Measurements from ENCODE around the gene GPC6. TPM values are rescaled to one million over a fixed set of nuclear protein-coding genes. Genes with fewer than 3 reads are reported as not detected.

Gene GPC6
- polyA plus RNA-seq, 2 of the 4 experiments (the other 2 are of a cell fraction): 8.0 to 14.4 TPM

DNA sequence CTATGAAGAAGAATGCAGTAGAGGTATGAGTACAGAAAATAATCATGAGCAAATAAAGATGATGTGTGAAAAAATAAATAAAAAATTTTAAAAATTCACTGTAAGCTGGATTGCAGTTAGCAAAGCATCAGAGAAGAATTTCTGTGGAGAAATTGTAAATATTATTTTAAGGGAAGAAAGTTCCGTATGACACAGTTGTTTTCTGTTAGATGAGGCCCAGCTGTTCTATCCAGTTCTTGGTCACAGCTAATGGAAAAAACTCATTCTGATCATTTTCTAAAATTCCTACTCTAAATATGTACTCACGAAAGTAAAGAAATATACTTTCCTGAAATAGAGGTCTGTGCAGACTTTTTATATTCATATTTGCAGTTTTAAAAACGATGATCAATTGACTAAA, 674.1 kb downstream of the GPC6 start:
- Histone ChIP-seq H3K9me3 (no peaks in the 10 kb centered on the region), H3K4me2 (no peak overlapping the region), H3K4me3 (no peak overlapping the region), H3K27ac (no peak overlapping the region), H3K4me1 (no peaks in the 10 kb centered on the region)
- FAIRE-seq (no peak), DNase-seq (ENCODE audit: low read depth in 1 of 2, low spot score in 1 of 2) (no peak), ATAC-seq (no peak)
- TF ChIP-seq SMC3 (IDR thresholded peaks at IDR 0.05): no peak
- TF ChIP-seq, protein P1, sequence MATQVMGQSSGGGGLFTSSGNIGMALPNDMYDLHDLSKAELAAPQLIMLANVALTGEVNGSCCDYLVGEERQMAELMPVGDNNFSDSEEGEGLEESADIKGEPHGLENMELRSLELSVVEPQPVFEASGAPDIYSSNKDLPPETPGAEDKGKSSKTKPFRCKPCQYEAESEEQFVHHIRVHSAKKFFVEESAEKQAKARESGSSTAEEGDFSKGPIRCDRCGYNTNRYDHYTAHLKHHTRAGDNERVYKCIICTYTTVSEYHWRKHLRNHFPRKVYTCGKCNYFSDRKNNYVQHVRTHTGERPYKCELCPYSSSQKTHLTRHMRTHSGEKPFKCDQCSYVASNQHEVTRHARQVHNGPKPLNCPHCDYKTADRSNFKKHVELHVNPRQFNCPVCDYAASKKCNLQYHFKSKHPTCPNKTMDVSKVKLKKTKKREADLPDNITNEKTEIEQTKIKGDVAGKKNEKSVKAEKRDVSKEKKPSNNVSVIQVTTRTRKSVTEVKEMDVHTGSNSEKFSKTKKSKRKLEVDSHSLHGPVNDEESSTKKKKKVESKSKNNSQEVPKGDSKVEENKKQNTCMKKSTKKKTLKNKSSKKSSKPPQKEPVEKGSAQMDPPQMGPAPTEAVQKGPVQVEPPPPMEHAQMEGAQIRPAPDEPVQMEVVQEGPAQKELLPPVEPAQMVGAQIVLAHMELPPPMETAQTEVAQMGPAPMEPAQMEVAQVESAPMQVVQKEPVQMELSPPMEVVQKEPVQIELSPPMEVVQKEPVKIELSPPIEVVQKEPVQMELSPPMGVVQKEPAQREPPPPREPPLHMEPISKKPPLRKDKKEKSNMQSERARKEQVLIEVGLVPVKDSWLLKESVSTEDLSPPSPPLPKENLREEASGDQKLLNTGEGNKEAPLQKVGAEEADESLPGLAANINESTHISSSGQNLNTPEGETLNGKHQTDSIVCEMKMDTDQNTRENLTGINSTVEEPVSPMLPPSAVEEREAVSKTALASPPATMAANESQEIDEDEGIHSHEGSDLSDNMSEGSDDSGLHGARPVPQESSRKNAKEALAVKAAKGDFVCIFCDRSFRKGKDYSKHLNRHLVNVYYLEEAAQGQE (IDR thresholded peaks at IDR 0.05): no peak
- TF ChIP-seq SREBF2 (IDR thresholded peaks at IDR 0.05): no peak
- TF ChIP-seq, protein P2, sequence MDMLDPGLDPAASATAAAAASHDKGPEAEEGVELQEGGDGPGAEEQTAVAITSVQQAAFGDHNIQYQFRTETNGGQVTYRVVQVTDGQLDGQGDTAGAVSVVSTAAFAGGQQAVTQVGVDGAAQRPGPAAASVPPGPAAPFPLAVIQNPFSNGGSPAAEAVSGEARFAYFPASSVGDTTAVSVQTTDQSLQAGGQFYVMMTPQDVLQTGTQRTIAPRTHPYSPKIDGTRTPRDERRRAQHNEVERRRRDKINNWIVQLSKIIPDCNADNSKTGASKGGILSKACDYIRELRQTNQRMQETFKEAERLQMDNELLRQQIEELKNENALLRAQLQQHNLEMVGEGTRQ (IDR thresholded peaks at IDR 0.05): no peak
- no peak for TF ChIP-seq ZNF302 (CRISPR knock-in tag; IDR thresholded peaks at IDR 0.05)
- TF ChIP-seq, protein P3, sequence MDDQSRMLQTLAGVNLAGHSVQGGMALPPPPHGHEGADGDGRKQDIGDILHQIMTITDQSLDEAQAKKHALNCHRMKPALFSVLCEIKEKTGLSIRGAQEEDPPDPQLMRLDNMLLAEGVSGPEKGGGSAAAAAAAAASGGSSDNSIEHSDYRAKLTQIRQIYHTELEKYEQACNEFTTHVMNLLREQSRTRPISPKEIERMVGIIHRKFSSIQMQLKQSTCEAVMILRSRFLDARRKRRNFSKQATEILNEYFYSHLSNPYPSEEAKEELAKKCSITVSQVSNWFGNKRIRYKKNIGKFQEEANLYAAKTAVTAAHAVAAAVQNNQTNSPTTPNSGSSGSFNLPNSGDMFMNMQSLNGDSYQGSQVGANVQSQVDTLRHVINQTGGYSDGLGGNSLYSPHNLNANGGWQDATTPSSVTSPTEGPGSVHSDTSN (IDR thresholded peaks at IDR 0.05): no peak
- TF ChIP-seq RFX5 (IDR thresholded peaks at IDR 0.05): no peak
- no peak for TF ChIP-seq MAFK (IDR thresholded peaks at IDR 0.05; ENCODE audit: partially characterized antibody)
- no peak for TF ChIP-seq RARB (CRISPR knock-in tag; IDR thresholded peaks at IDR 0.05)
- no peak for TF ChIP-seq FOSB (CRISPR knock-in tag; IDR thresholded peaks at IDR 0.05)
- no peak for TF ChIP-seq NPAS2 (CRISPR knock-in tag; IDR thresholded peaks at IDR 0.05; ENCODE audit: borderline replicate concordance)
- no peak for TF ChIP-seq POLR2A (IDR thresholded peaks at IDR 0.05; ENCODE audit: low read length)
- TF ChIP-seq, protein P4, sequence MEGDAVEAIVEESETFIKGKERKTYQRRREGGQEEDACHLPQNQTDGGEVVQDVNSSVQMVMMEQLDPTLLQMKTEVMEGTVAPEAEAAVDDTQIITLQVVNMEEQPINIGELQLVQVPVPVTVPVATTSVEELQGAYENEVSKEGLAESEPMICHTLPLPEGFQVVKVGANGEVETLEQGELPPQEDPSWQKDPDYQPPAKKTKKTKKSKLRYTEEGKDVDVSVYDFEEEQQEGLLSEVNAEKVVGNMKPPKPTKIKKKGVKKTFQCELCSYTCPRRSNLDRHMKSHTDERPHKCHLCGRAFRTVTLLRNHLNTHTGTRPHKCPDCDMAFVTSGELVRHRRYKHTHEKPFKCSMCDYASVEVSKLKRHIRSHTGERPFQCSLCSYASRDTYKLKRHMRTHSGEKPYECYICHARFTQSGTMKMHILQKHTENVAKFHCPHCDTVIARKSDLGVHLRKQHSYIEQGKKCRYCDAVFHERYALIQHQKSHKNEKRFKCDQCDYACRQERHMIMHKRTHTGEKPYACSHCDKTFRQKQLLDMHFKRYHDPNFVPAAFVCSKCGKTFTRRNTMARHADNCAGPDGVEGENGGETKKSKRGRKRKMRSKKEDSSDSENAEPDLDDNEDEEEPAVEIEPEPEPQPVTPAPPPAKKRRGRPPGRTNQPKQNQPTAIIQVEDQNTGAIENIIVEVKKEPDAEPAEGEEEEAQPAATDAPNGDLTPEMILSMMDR (IDR thresholded peaks at IDR 0.05): no peak
- TF ChIP-seq PHF8 (IDR thresholded peaks at IDR 0.05; ENCODE audit: borderline replicate concordance, low read depth): no peak
- ChIA-PET CTCF (no interaction called here), POLR2A (no interaction called here)
- WGBS (ENCODE audit: missing lambda C conversion rate): 43% methylated on average over 3 of the region's 3 CpGs

DNA sequence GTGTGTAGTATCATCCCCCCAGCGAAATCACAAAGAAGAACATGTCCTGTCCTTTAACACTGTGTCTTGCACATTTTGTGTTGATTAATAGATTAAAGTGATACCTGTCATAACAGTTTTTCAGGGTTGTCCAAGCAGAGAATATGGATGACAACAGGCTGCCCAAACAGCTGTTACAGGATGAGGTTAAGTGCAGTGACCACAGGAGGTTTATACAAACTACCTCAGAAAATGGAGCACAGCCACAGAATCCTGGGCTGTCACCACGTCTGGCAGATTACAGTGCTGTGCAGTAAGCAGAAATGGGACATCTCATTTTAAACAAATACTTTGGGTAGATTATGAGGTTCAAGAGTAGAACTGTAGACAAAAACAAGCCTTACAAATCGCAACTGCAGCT, 677.3 kb downstream of the GPC6 start:
- WGBS (ENCODE audit: missing lambda C conversion rate): 25% methylated on average over 3 of the region's 3 CpGs
- TF ChIP-seq CBX2 (IDR thresholded peaks at IDR 0.05; ENCODE audit: borderline replicate concordance, low read depth) (no peak), NR3C1 (IDR thresholded peaks at IDR 0.05) (no peak), KDM5A (IDR thresholded peaks at IDR 0.05) (no peak), ZFP36 (IDR thresholded peaks at IDR 0.05; ENCODE audit: borderline replicate concordance, partially characterized antibody) (no peak), POLR2A (IDR thresholded peaks at IDR 0.05; ENCODE audit: low read length) (no peak), ZSCAN20 (CRISPR knock-in tag; IDR thresholded peaks at IDR 0.05) (no peak), KDM1A (IDR thresholded peaks at IDR 0.05; ENCODE audit: low read depth) (no peak), FOSL2 (IDR thresholded peaks at IDR 0.05) (no peak), FOSL2 (CRISPR knock-in tag; IDR thresholded peaks at IDR 0.05) (no peak)
- TF ChIP-seq, protein P5, sequence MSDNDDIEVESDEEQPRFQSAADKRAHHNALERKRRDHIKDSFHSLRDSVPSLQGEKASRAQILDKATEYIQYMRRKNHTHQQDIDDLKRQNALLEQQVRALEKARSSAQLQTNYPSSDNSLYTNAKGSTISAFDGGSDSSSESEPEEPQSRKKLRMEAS (IDR thresholded peaks at IDR 0.05): no peak
- TF ChIP-seq, protein P3 (IDR thresholded peaks at IDR 0.05): no peak
- TF ChIP-seq, protein P6, sequence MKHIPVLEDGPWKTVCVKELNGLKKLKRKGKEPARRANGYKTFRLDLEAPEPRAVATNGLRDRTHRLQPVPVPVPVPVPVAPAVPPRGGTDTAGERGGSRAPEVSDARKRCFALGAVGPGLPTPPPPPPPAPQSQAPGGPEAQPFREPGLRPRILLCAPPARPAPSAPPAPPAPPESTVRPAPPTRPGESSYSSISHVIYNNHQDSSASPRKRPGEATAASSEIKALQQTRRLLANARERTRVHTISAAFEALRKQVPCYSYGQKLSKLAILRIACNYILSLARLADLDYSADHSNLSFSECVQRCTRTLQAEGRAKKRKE (CRISPR knock-in tag; IDR thresholded peaks at IDR 0.05; ENCODE audit: low read depth): no peak
- TF ChIP-seq, protein P7, sequence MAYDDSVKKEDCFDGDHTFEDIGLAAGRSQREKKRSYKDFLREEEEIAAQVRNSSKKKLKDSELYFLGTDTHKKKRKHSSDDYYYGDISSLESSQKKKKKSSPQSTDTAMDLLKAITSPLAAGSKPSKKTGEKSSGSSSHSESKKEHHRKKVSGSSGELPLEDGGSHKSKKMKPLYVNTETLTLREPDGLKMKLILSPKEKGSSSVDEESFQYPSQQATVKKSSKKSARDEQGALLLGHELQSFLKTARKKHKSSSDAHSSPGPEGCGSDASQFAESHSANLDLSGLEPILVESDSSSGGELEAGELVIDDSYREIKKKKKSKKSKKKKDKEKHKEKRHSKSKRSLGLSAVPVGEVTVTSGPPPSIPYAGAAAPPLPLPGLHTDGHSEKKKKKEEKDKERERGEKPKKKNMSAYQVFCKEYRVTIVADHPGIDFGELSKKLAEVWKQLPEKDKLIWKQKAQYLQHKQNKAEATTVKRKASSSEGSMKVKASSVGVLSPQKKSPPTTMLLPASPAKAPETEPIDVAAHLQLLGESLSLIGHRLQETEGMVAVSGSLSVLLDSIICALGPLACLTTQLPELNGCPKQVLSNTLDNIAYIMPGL (CRISPR knock-in tag; IDR thresholded peaks at IDR 0.05; ENCODE audit: borderline replicate concordance): no peak
- Histone ChIP-seq H3K4me1 (no peaks in the 10 kb centered on the region), H3K27ac (no peak overlapping the region), H3K9me3 (no peaks in the 10 kb centered on the region), H3K4me3 (no peak overlapping the region), H3K4me2 (no peak overlapping the region)
- no peak for ATAC-seq
- CTCF ChIA-PET: no interaction called here
- no peak for DNase-seq (ENCODE audit: low read depth in 1 of 2, low spot score in 1 of 2)
- POLR2A ChIA-PET: no interaction called here
- FAIRE-seq: no peak

Measured in A549 (cell line).